ENCODE results near the gene LHPP. TPM values are rescaled to one million over a fixed set of nuclear protein-coding genes. Genes with fewer than 3 reads are reported as not detected.
"Not testable (repeated sequence)": the region's sequence is repeated elsewhere in the genome, so short reads cannot be mapped to it uniquely, and the experiment has no call there.

Gene LHPP
- total RNA-seq, 1 experiment from 2014 or later: 3.7 TPM

- no peak for TF ChIP-seq CTCF (IDR thresholded peaks at IDR 0.05; ENCODE audit: unreplicated experiment)
- ChIA-PET POLR2A (no interaction called here), CTCF (interaction anchor here (0.8 kb wide), 1 partner anchor 55 kb away, joined by 4 read pairs; no protein-coding TSS in a partner anchor)
- H3K27me3 Mint-ChIP-seq (ENCODE audit: insufficient read depth, unreplicated experiment): no peaks in the 10 kb centered on the region
- no peaks in the 10 kb centered on the region for H3K4me1 Mint-ChIP-seq (ENCODE audit: insufficient read depth, unreplicated experiment)
- no peak overlapping the region for H3K27ac Mint-ChIP-seq (ENCODE audit: low read depth, unreplicated experiment)
- no peaks in the 10 kb centered on the region for H3K36me3 Mint-ChIP-seq (ENCODE audit: insufficient read depth, unreplicated experiment)
- intact Hi-C loops (cut with micrococcal nuclease): no loop called here
- BruUV-seq (replicated peaks): no TSS peak
- H3K4me3 Mint-ChIP-seq (ENCODE audit: unreplicated experiment): no peak overlapping the region
- DNase-seq (ENCODE audit: unreplicated experiment): no peak
- peaks cover under 1% of the 10 kb centered on the region for H3K9me3 Mint-ChIP-seq (ENCODE audit: unreplicated experiment)
Measured at GRCh38 chr10:124586142-124586541, 124.5 kb downstream of the LHPP start.

- no peak overlapping the region for H3K4me3 Mint-ChIP-seq (ENCODE audit: unreplicated experiment)
- no peaks in the 10 kb centered on the region for H3K27me3 Mint-ChIP-seq (ENCODE audit: insufficient read depth, unreplicated experiment)
- no peaks in the 10 kb centered on the region for H3K4me1 Mint-ChIP-seq (ENCODE audit: insufficient read depth, unreplicated experiment)
- H3K36me3 Mint-ChIP-seq (ENCODE audit: insufficient read depth, unreplicated experiment): no peaks in the 10 kb centered on the region
- POLR2A ChIA-PET: no interaction called here
- DNase-seq (ENCODE audit: unreplicated experiment): no peak
- TF ChIP-seq CTCF (IDR thresholded peaks at IDR 0.05; ENCODE audit: unreplicated experiment): no peak
- H3K27ac Mint-ChIP-seq (ENCODE audit: low read depth, unreplicated experiment): no peak overlapping the region
- CTCF ChIA-PET: interaction anchor here (0.6 to 1.4 kb wide), 2 partner anchors 32 to 41 kb away, joined by 3 read pairs; no protein-coding TSS in a partner anchor
- peaks cover 8% of the 10 kb centered on the region for H3K9me3 Mint-ChIP-seq (ENCODE audit: unreplicated experiment)
- BruUV-seq (replicated peaks): no TSS peak
- intact Hi-C loops (cut with micrococcal nuclease): no loop called here
Measured at GRCh38 chr10:124587811-124588211, 126.2 kb downstream of the LHPP start.

- intact Hi-C loops (cut with micrococcal nuclease); H3K27me3 Mint-ChIP-seq (ENCODE audit: insufficient read depth, unreplicated experiment); H3K27ac Mint-ChIP-seq (ENCODE audit: low read depth, unreplicated experiment); H3K9me3 Mint-ChIP-seq (ENCODE audit: unreplicated experiment); POLR2A ChIA-PET; DNase-seq (ENCODE audit: unreplicated experiment); H3K4me1 Mint-ChIP-seq (ENCODE audit: insufficient read depth, unreplicated experiment); H3K4me3 Mint-ChIP-seq (ENCODE audit: unreplicated experiment); H3K36me3 Mint-ChIP-seq (ENCODE audit: insufficient read depth, unreplicated experiment); BruUV-seq (replicated peaks): not testable (repeated sequence)
- CTCF ChIA-PET: interaction anchor here (0.7 to 1.4 kb wide), 2 partner anchors 42 to 85 kb away, joined by 3 read pairs; no protein-coding TSS in a partner anchor
Measured at GRCh38 chr10:124588341-124588735, 126.7 kb downstream of the LHPP start.

GRCh38 chr10:124588736-124589490 lies 127.3 kb downstream of the LHPP start:
- Mint-ChIP-seq H3K36me3 (ENCODE audit: insufficient read depth, unreplicated experiment) (no peaks in the 10 kb centered on the region), H3K4me3 (ENCODE audit: unreplicated experiment) (no peak overlapping the region), H3K9me3 (ENCODE audit: unreplicated experiment) (peaks cover 8% of the 10 kb centered on the region), H3K27me3 (ENCODE audit: insufficient read depth, unreplicated experiment) (no peaks in the 10 kb centered on the region), H3K27ac (ENCODE audit: low read depth, unreplicated experiment) (no peak overlapping the region), H3K4me1 (ENCODE audit: insufficient read depth, unreplicated experiment) (no peaks in the 10 kb centered on the region)
- BruUV-seq (replicated peaks): no TSS peak
- no peak for TF ChIP-seq CTCF (IDR thresholded peaks at IDR 0.05; ENCODE audit: unreplicated experiment)
- POLR2A ChIA-PET: interaction anchor here (1.3 kb wide), 1 partner anchor 15 kb away, joined by 3 read pairs; no protein-coding TSS in a partner anchor
- CTCF ChIA-PET: interaction anchor here (0.7 to 1.4 kb wide), 2 partner anchors 42 to 85 kb away, joined by 3 read pairs; no protein-coding TSS in a partner anchor
- intact Hi-C loops (cut with micrococcal nuclease): no loop called here
- no peak for DNase-seq (ENCODE audit: unreplicated experiment)
